CD4-positive, CD25-positive, alpha-beta regulatory T cell (primary cell): Measurements from ENCODE around the gene PLPP3. TPM values are rescaled to one million over a fixed set of nuclear protein-coding genes. Genes with fewer than 3 reads are reported as not detected.

Source experiments
- ATAC-seq, 2 donors: fragments of 150-1000 bp; cut with Tn5 transposase; one replicate each; pipeline ENCODE4 v1.10.0; 2021; ENCODE audit warnings: low read depth in 2 of 2, moderate number of reproducible peaks in 2 of 2, moderate library complexity in 1 of 2
- DNase-seq, 3 donors: peaks; one replicate each; pipeline versions ENCODE4 v3.0.0 to v3.0.0-alpha.2; 2012 to 2022; ENCODE audit warnings: mixed read lengths in 1 of 3
- H3K27ac ChIP-seq: one replicate; pipeline ENCODE4 v1.7.0; 2013; ENCODE audit warnings: mild to moderate bottlenecking, low read length; ENCODE audit not compliant: insufficient read depth, poor library complexity, severe bottlenecking
- H3K27me3 ChIP-seq: one replicate; pipeline ENCODE4 v1.7.0; 2013; ENCODE audit warnings: low read length; ENCODE audit not compliant: control insufficient read depth, insufficient read depth
- H3K36me3 ChIP-seq: one replicate; pipeline ENCODE4 v1.7.0; 2013; ENCODE audit warnings: mild to moderate bottlenecking, low read length, moderate library complexity; ENCODE audit not compliant: control insufficient read depth, insufficient read depth
- H3K4me1 ChIP-seq: 2 replicates; pipeline ENCODE4 v1.7.0; 2013; ENCODE audit warnings: mild to moderate bottlenecking, low read length; ENCODE audit not compliant: insufficient read depth, control insufficient read depth, poor library complexity, severe bottlenecking
- H3K4me3 ChIP-seq: one replicate; pipeline ENCODE4 v1.7.0; 2013; ENCODE audit warnings: low read depth, mild to moderate bottlenecking, low read length, moderate library complexity
- H3K9me3 ChIP-seq, 2 experiments: 1 replicate in 1 of 2; 2 replicates in 1 of 2; pipeline ENCODE4 v1.7.0; 2013; ENCODE audit warnings: low read length in 2 of 2, mild to moderate bottlenecking in 1 of 2, moderate library complexity in 1 of 2; ENCODE audit not compliant: control insufficient read depth in 2 of 2
- H3K27ac Mint-ChIP-seq, 3 donors: one replicate each; pipeline ENCODE4 v1.8.0; 2020 to 2022; ENCODE audit warnings: mild to moderate bottlenecking in 3 of 3, mixed read lengths in 3 of 3, moderate library complexity in 2 of 3
- H3K27me3 Mint-ChIP-seq: one replicate; pipeline ENCODE4 v1.8.0; 2022; ENCODE audit warnings: mild to moderate bottlenecking, mixed read lengths
- H3K36me3 Mint-ChIP-seq: one replicate; pipeline ENCODE4 v1.8.0; 2020; ENCODE audit warnings: mixed read lengths
- H3K4me1 Mint-ChIP-seq, 4 donors: one replicate each; pipeline ENCODE4 v1.8.0; 2020 to 2022; ENCODE audit warnings: mixed read lengths in 4 of 4, mild to moderate bottlenecking in 1 of 4
- H3K4me3 Mint-ChIP-seq, 4 donors: one replicate each; pipeline ENCODE4 v1.8.0; 2020 to 2022; ENCODE audit warnings: mild to moderate bottlenecking in 4 of 4, mixed read lengths in 4 of 4, moderate library complexity in 3 of 4
- H3K9me3 Mint-ChIP-seq, 7 donors: one replicate each; pipeline ENCODE4 v1.8.0; 2020 to 2022; ENCODE audit warnings: mixed read lengths in 7 of 7, mild to moderate bottlenecking in 3 of 7, moderate library complexity in 2 of 7
- polyA plus RNA-seq, 4 donors: library from polyadenylated mRNA; unstranded; fragments of 300-500 nt; fragmentation: Illumina TruSeq; gene quantifications; one replicate each; pipeline ENCODE4 v1.2.3, GENCODE V29; 2021
- total RNA-seq: library from RNA; stranded (reverse); gene quantifications from one replicate; pipeline ENCODE4 v1.2.3, GENCODE V29; 2022

Gene PLPP3
- total and polyA plus RNA-seq, 5 donors from 2014 or later: 0.13 TPM; not detected in 4

DNA sequence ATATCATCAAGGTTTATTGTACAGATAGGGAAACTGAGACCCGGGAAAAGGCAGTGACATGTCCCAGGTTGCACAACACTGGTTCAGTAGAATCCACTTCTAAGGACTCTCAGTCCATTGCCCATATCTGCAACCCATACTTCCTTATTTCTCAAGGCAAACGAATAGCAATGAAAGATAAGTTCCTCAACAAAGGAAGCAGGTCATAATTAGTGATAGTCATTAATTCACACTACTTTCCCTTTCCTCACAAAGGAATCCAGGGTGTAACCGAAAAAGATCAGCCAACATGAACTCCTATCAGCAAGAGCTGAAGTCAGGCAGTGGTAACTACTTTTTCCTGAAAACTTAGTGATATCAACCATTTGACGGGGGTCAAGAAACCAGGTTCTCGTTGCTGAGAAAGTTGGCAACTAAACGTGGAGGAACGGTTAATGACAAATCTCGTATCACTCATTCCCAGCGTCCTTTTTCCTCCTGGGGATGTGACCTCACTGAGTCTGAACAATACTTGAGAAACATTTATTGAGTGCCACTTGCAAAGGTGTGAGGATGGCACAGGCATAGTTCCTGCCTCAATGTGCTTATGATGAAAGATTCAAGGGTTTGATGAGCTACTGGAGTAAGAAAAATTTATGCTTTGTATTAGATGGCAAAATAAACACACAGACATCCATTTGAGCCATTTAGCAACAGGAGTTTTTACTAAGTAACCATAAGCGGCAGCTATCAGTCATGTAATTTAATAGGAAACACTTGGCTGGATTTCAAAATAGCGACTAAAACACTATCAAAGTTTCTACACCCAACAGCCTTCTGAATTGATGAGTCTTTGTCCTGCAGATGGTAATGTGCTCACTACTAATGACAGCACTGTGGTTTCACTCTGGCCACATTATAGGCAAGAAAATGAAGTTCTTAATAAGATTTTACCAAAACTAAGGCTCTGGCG, 82.3 kb downstream of the PLPP3 start:
- Mint-ChIP-seq H3K4me3 (no peak overlapping the region), H3K27me3 (peaks cover 14% of the 10 kb centered on the region), H3K4me1 (no peaks in the 10 kb centered on the region), H3K9me3 (peaks cover 0 to 9% (median 2%) of the 10 kb centered on the region in 7 donors), H3K27ac (no peak overlapping the region), H3K36me3 (no peaks in the 10 kb centered on the region)
- H3K4me1 ChIP-seq: no peaks in the 10 kb centered on the region
- H3K9me3 ChIP-seq: no peaks in the 10 kb centered on the region
- H3K36me3 ChIP-seq: no peaks in the 10 kb centered on the region
- H3K27me3 ChIP-seq: no peaks in the 10 kb centered on the region
- no peak overlapping the region for H3K4me3 ChIP-seq
- DNase-seq: no peak
- no peak for ATAC-seq
- no peak overlapping the region for H3K27ac ChIP-seq

GRCh38 chr1:56496158-56496557, 83.2 kb downstream of the PLPP3 start:
- no peaks in the 10 kb centered on the region for H3K4me1 ChIP-seq
- no peaks in the 10 kb centered on the region for H3K36me3 ChIP-seq
- H3K9me3 ChIP-seq: no peaks in the 10 kb centered on the region
- H3K27me3 Mint-ChIP-seq: peaks cover 14% of the 10 kb centered on the region
- no peak overlapping the region for H3K27ac Mint-ChIP-seq
- ATAC-seq: no peak
- H3K4me3 ChIP-seq: no peak overlapping the region
- DNase-seq: no peak
- no peak overlapping the region for H3K4me3 Mint-ChIP-seq
- no peaks in the 10 kb centered on the region for H3K36me3 Mint-ChIP-seq
- H3K27ac ChIP-seq: no peak overlapping the region
- no peaks in the 10 kb centered on the region for H3K27me3 ChIP-seq
- peaks cover 0 to 8% (median 0%) of the 10 kb centered on the region in 7 donors for H3K9me3 Mint-ChIP-seq
- H3K4me1 Mint-ChIP-seq: no peaks in the 10 kb centered on the region

GRCh38 chr1:56495538-56495937, 83.8 kb downstream of the PLPP3 start:
- peaks cover 14% of the 10 kb centered on the region for H3K27me3 Mint-ChIP-seq
- no peak overlapping the region for H3K27ac ChIP-seq
- H3K36me3 ChIP-seq: no peaks in the 10 kb centered on the region

DNA sequence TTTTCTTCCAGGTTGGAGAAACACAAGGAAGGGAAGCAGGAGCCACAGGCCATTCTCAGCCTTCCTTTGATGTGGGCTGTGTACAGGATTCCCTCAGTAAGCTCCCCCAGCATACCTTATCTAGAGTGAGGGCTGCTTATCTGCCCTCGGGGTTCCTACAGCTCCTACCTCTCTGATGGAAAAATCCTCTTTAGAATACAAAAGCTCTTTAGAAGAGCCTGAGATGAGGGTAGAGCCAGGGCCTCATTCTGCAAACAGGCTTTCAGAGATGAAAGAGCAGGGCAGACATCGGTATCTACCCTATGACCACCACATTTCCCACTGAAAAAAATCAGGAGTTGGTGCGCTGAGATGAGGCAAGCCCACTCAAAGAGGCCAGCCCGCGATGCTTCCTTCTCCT, 85.1 kb downstream of the PLPP3 start:
- peaks cover 0 to 5% (median 0%) of the 10 kb centered on the region in 7 donors for H3K9me3 Mint-ChIP-seq
- H3K27ac ChIP-seq: no peak overlapping the region
- H3K27ac Mint-ChIP-seq: no peak overlapping the region
- ATAC-seq: no peak
- no peaks in the 10 kb centered on the region for H3K27me3 ChIP-seq
- no peaks in the 10 kb centered on the region for H3K4me1 Mint-ChIP-seq
- no peak for DNase-seq
- H3K36me3 Mint-ChIP-seq: no peaks in the 10 kb centered on the region
- no peaks in the 10 kb centered on the region for H3K4me1 ChIP-seq
- H3K36me3 ChIP-seq: no peaks in the 10 kb centered on the region
- no peak overlapping the region for H3K4me3 Mint-ChIP-seq
- H3K9me3 ChIP-seq: no peaks in the 10 kb centered on the region
- peaks cover 14% of the 10 kb centered on the region for H3K27me3 Mint-ChIP-seq
- H3K4me3 ChIP-seq: no peak overlapping the region

More at GRCh38 chr1:56495538-56495937, 83.8 kb downstream of the PLPP3 start:
- H3K27me3 ChIP-seq: no peaks in the 10 kb centered on the region
- DNase-seq (no peak), ATAC-seq (no peak)
- H3K27ac Mint-ChIP-seq: no peak overlapping the region
- no peaks in the 10 kb centered on the region for H3K4me1 Mint-ChIP-seq
- H3K4me3 Mint-ChIP-seq: no peak overlapping the region
- H3K9me3 Mint-ChIP-seq: peaks cover 0 to 8% (median 0%) of the 10 kb centered on the region in 7 donors
- H3K36me3 Mint-ChIP-seq: no peaks in the 10 kb centered on the region
- H3K4me3 ChIP-seq: no peak overlapping the region
- H3K9me3 ChIP-seq: no peaks in the 10 kb centered on the region
- H3K4me1 ChIP-seq: no peaks in the 10 kb centered on the region

GRCh38 chr1:56493826-56494225, 85.5 kb downstream of the PLPP3 start:
- Mint-ChIP-seq H3K4me1 (no peaks in the 10 kb centered on the region), H3K27ac (no peak overlapping the region), H3K27me3 (peaks cover 14% of the 10 kb centered on the region), H3K36me3 (no peaks in the 10 kb centered on the region), H3K4me3 (no peak overlapping the region), H3K9me3 (peaks cover 0 to 5% (median 0%) of the 10 kb centered on the region in 7 donors)
- no peak for DNase-seq
- H3K4me3 ChIP-seq: no peak overlapping the region
- H3K4me1 ChIP-seq: no peaks in the 10 kb centered on the region
- no peaks in the 10 kb centered on the region for H3K27me3 ChIP-seq
- H3K36me3 ChIP-seq: no peaks in the 10 kb centered on the region
- no peak for ATAC-seq
- no peaks in the 10 kb centered on the region for H3K9me3 ChIP-seq
- H3K27ac ChIP-seq: no peak overlapping the region

- no peak overlapping the region for H3K27ac Mint-ChIP-seq
- no peak for ATAC-seq
- H3K9me3 Mint-ChIP-seq: peaks cover 0 to 5% (median 0%) of the 10 kb centered on the region in 7 donors
Measured at GRCh38 chr1:56491441-56491840, 87.9 kb downstream of the PLPP3 start.

DNA sequence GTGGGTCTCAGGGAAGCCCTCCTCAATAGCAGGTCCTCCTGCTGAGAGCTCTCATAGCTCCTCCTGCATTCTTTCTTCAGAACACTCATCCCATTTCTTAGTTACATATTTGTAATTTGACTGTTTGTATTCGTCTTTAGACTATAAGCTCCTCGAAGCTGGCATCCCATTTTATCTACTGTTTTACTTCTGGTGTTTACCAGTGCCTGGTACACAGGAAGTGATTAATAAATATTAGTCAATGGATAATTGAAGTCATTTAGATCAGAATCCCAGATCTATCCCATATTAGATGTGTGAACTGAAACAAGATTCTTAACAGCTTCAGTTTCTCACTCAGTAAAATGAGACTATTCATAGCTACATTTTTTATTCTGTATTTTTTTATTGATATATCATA, 88.7 kb downstream of the PLPP3 start:
- Histone ChIP-seq H3K36me3 (no peaks in the 10 kb centered on the region), H3K27me3 (no peaks in the 10 kb centered on the region), H3K27ac (no peak overlapping the region), H3K4me1 (no peaks in the 10 kb centered on the region), H3K4me3 (no peak overlapping the region), H3K9me3 (no peaks in the 10 kb centered on the region)
- no peak overlapping the region for H3K4me3 Mint-ChIP-seq
- H3K36me3 Mint-ChIP-seq: no peaks in the 10 kb centered on the region
- H3K27ac Mint-ChIP-seq: no peak overlapping the region
- peaks cover 13% of the 10 kb centered on the region for H3K27me3 Mint-ChIP-seq
- no peaks in the 10 kb centered on the region for H3K4me1 Mint-ChIP-seq
- DNase-seq (no peak), ATAC-seq (no peak)
- peaks cover 0 to 5% (median 3%) of the 10 kb centered on the region in 7 donors for H3K9me3 Mint-ChIP-seq

More at GRCh38 chr1:56491441-56491840, 87.9 kb downstream of the PLPP3 start:
- no peaks in the 10 kb centered on the region for H3K36me3 ChIP-seq
- no peaks in the 10 kb centered on the region for H3K4me1 ChIP-seq
- H3K27me3 ChIP-seq: no peaks in the 10 kb centered on the region
- Mint-ChIP-seq H3K4me3 (no peak overlapping the region), H3K4me1 (no peaks in the 10 kb centered on the region), H3K27me3 (peaks cover 9% of the 10 kb centered on the region), H3K36me3 (no peaks in the 10 kb centered on the region)
- DNase-seq: no peak
- H3K9me3 ChIP-seq: no peaks in the 10 kb centered on the region
- H3K27ac ChIP-seq: no peak overlapping the region
- no peak overlapping the region for H3K4me3 ChIP-seq

DNA sequence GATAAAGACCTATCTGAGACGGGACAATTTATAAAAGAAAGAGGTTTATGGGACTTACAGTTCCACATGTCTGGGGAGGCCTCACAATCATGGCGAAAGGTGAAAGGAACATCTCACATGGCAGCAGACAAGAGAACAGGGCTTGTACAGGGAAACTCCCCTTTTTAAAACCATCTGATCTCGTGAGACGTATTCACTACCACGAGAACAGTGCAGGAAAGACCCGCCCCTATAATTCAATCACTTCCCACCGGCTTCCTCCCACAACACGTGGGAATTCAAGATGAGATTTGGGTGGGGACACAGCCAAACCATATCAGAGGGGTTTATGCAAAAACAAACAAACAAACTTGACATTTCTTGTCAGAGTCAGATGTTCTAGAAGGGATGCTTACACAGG, 89.7 kb downstream of the PLPP3 start:
- Histone ChIP-seq H3K27me3 (no peaks in the 10 kb centered on the region), H3K4me1 (no peaks in the 10 kb centered on the region), H3K36me3 (no peaks in the 10 kb centered on the region), H3K4me3 (no peak overlapping the region), H3K9me3 (no peaks in the 10 kb centered on the region), H3K27ac (no peak overlapping the region)
- no peak for ATAC-seq
- H3K9me3 Mint-ChIP-seq: peaks cover 0 to 5% (median 3%) of the 10 kb centered on the region in 7 donors
- H3K27me3 Mint-ChIP-seq: peaks cover 13% of the 10 kb centered on the region
- H3K4me1 Mint-ChIP-seq: no peaks in the 10 kb centered on the region
- no peak overlapping the region for H3K27ac Mint-ChIP-seq
- DNase-seq: no peak
- H3K36me3 Mint-ChIP-seq: no peaks in the 10 kb centered on the region
- no peak overlapping the region for H3K4me3 Mint-ChIP-seq
